Heart right ventricle (tissue), 16 donors: Measurements from ENCODE around the gene NIT2. TPM values are rescaled to one million over a fixed set of nuclear protein-coding genes. Genes with fewer than 3 reads are reported as not detected.

Source experiments
- ATAC-seq, 8 donors: fragments of 200-7000 bp; cut with Tn5 transposase; one replicate each; pipeline ENCODE4 v1.9.1; 2020; ENCODE audit warnings: mild to moderate bottlenecking in 8 of 8, moderate library complexity in 8 of 8, moderate number of reproducible peaks in 1 of 8
- DNase-seq, 2 donors: peaks; one replicate each; pipeline ENCODE4 v3.0.0-alpha.2; 2020
- H3K27ac ChIP-seq, 10 donors: fragments of 200-600 bp; sonication (generic) in 2 of 10; one replicate each; pipeline versions ENCODE4 v1.5.0 to v1.8.0; 2020 to 2022; ENCODE audit warnings: mild to moderate bottlenecking in 3 of 10
- H3K27me3 ChIP-seq, 7 donors: fragments of 200-600 bp; one replicate each; pipeline ENCODE4 v1.8.0; 2021 to 2022; ENCODE audit warnings: mild to moderate bottlenecking in 2 of 7
- H3K36me3 ChIP-seq, 9 donors: fragments of 200-600 bp; sonication (generic) in 1 of 9; one replicate each; pipeline versions ENCODE4 v1.5.0 to v1.8.0; 2020 to 2022; ENCODE audit warnings: mild to moderate bottlenecking in 2 of 9
- H3K4me1 ChIP-seq, 9 donors: fragments of 200-600 bp; sonication (generic) in 1 of 9; one replicate each; pipeline versions ENCODE4 v1.5.0 to v1.8.0; 2020 to 2022; ENCODE audit warnings: mild to moderate bottlenecking in 4 of 9
- H3K4me3 ChIP-seq, 10 donors: fragments of 200-600 bp; sonication (generic) in 2 of 10; one replicate each; pipeline versions ENCODE4 v1.5.0 to v1.8.0; 2020 to 2022; ENCODE audit warnings: mild to moderate bottlenecking in 7 of 10, moderate library complexity in 2 of 10
- H3K9me3 ChIP-seq, 11 donors: fragments of 200-600 bp in 10 of 11; sonication (generic) in 2 of 11; one replicate each; pipeline versions ENCODE4 v1.5.0 to v1.8.0; 2013 to 2022; ENCODE audit warnings: mild to moderate bottlenecking in 2 of 11, control low read depth in 1 of 11, moderate library complexity in 1 of 11
- CTCF ChIP-seq, 9 donors: fragments of 200-600 bp; sonication (generic) in 2 of 9; IDR thresholded peaks; one replicate each; pipeline versions ENCODE4 v1.5.0 to v1.8.0; 2021 to 2022; ENCODE audit warnings: antibody characterized with exemption in 9 of 9, mild to moderate bottlenecking in 5 of 9, moderate library complexity in 1 of 9
- WGBS, 2 donors: extraction: QIAGEN DNeasy Blood & Tissue Kit; methylation state at CpG; one replicate each; pipeline ENCODE4 v1.1.7; 2013; ENCODE audit warnings: inconsistent platforms in 1 of 2; 5-methylcytosine and 5-hydroxymethylcytosine counted together
- intact Hi-C, 10 donors: fragments of 100-400 bp; cut with DNase I; formaldehyde crosslinking; loops; one replicate each; pipeline versions ENCODE4 v1.11.1 to v1.14.2; 2022
- polyA plus RNA-seq, 2 donors: library from polyadenylated mRNA; stranded (reverse); fragments of 200-250 nt; gene quantifications; one replicate each; pipeline ENCODE4 v1.2.3, GENCODE V29; 2013
- total RNA-seq, 10 donors: library from RNA; stranded (reverse); fragmentation: NEBNext Ultra II Directional in 3 of 10; extraction: Animal tissue kit (Norgen Biotek cat#: 25700) in 3 of 10; gene quantifications; one replicate each; pipeline versions ENCODE4 v1.2.1 to v1.2.4, GENCODE V29; 2021 to 2023
- donor health status: Arrhythmogenic right ventricular cardiomyopathy.
- donor health status: ischemic (EF 13 %, LVEDD 7.1; RV severe dilation, severe dysfunction).
- donor health status: healthy with polysubstance abuse.
- donor health status: DM: no; HTN: yes; CAD: no.
- donor health status: DM: no; HTN: no; CAD: no.
- donor health status: ischemic (EF 25% LVEDD 6.9; RV normal size, moderate dysfunction).
- donor health status: ischemic (EF 25% LVEDD 5.7; RV mildly dilated, moderate dysfunction).
- donor health status: healthy.
- donor health status: DM: yes; HTN: yes; CAD: no.
- donor health status: Ischemic cardiomyopathy.
- donor health status: ischemic (EF 35%, LVEDD 5.7; RV mildly dilated, moderate dysfunction).
- donor health status: nonischemic (EF 11% LVEDD 7.7; RV severe dilation, severe dysfunction).
- donor health status: DM: yes; HTN: yes; CAD: no.
- donor health status: PGD.
- donor health status: ischemic (EF 29% LVEDD 5.4; RV normal size, mild dysfunction).
- donor health status: nonischemic (EF 23%, LVEDD 6.1; RV moderate dilation, normal function).

Gene NIT2
- total and polyA plus RNA-seq, 12 donors = 14.7 to 56.7 (median 44.0) TPM

GRCh38 chr3:100297784-100298183 is 36.8 kb upstream of the NIT2 start:
- DNase-seq (no peak), ATAC-seq (no peak)
- no peaks in the 10 kb centered on the region for H3K4me1 ChIP-seq
- WGBS, 2 donors = 96 to 99% methylated on average over 2 of the region's 2 CpGs
- intact Hi-C loops = no loop called here
- no peaks in the 10 kb centered on the region for H3K9me3 ChIP-seq
- peaks cover 0 to 100% (median 27%) of the 10 kb centered on the region in 9 donors for H3K36me3 ChIP-seq
- no peak overlapping the region for H3K27ac ChIP-seq
- TF ChIP-seq CTCF (IDR thresholded peaks at IDR 0.05) = no peak
- no peak overlapping the region for H3K4me3 ChIP-seq
- H3K27me3 ChIP-seq = no peaks in the 10 kb centered on the region

- DNase-seq = no peak
- 57 to 84% methylated on average over 4 of the region's 4 CpGs for WGBS, 2 donors
- H3K4me3 ChIP-seq = no peak overlapping the region
- H3K36me3 ChIP-seq = peaks cover 0 to 100% (median 27%) of the 10 kb centered on the region in 9 donors
- H3K27me3 ChIP-seq = no peaks in the 10 kb centered on the region
- H3K27ac ChIP-seq = no peak overlapping the region
- H3K4me1 ChIP-seq = no peaks in the 10 kb centered on the region
- H3K9me3 ChIP-seq = no peaks in the 10 kb centered on the region
- ATAC-seq = no peak
- intact Hi-C loops = no loop called here
- TF ChIP-seq CTCF (IDR thresholded peaks at IDR 0.05) = no peak
Measured at GRCh38 chr3:100299016-100299415, 35.5 kb upstream of the NIT2 start.

- no peak for TF ChIP-seq CTCF (IDR thresholded peaks at IDR 0.05)
- Histone ChIP-seq H3K4me1 (peaks cover 0 to 3% (median 0%) of the 10 kb centered on the region in 9 donors), H3K27me3 (no peaks in the 10 kb centered on the region), H3K4me3 (no peak overlapping the region), H3K27ac (no peak overlapping the region), H3K9me3 (no peaks in the 10 kb centered on the region), H3K36me3 (peaks cover 0 to 100% (median 20%) of the 10 kb centered on the region in 9 donors)
- DNase-seq = no peak
- intact Hi-C loops = no loop called here
- no peak for ATAC-seq
- WGBS, 2 donors = 81 to 84% methylated on average over 1 of the region's 1 CpG
Measured at GRCh38 chr3:100306695-100307094, 27.9 kb upstream of the NIT2 start.

- Histone ChIP-seq H3K4me1 (peaks cover 0 to 3% (median 0%) of the 10 kb centered on the region in 9 donors), H3K36me3 (peaks cover 0 to 100% (median 14%) of the 10 kb centered on the region in 9 donors), H3K9me3 (no peaks in the 10 kb centered on the region), H3K27ac (no peak overlapping the region), H3K4me3 (no peak overlapping the region), H3K27me3 (no peaks in the 10 kb centered on the region)
- no peak for DNase-seq
- 93% methylated on average over 3 of the region's 3 CpGs for WGBS, 2 donors
- no peak for TF ChIP-seq CTCF (IDR thresholded peaks at IDR 0.05)
- no peak for ATAC-seq
- intact Hi-C loops = loop anchor here in 1 of 10 donors (5.0 kb wide), 1 partner anchor 282 kb away; no protein-coding TSS in a partner anchor
Measured at GRCh38 chr3:100310355-100310965, 24.1 kb upstream of the NIT2 start.
